ACC112 (cell line): ENCODE results near the gene XPC.

ENCODE experiments used
- H2AFZ ChIP-seq: fragments of 200-600 bp; sonication (generic); one replicate; pipeline ENCODE4 v1.6.0; 2017; ENCODE audit warnings: antibody characterized with exemption, low read length; ENCODE audit not compliant: unreplicated experiment
- H3K27ac ChIP-seq: fragments of 200-600 bp; sonication (generic); 2 replicates; pipeline ENCODE4 v1.5.1; 2014; ENCODE audit warnings: low read depth, mild to moderate bottlenecking, antibody characterized with exemption, low read length, moderate library complexity
- H3K27me3 ChIP-seq: fragments of 200-600 bp; sonication (generic); 2 replicates; pipeline ENCODE4 v1.6.1; 2014; ENCODE audit warnings: mild to moderate bottlenecking, antibody characterized with exemption, low read length, moderate library complexity, mixed read lengths; ENCODE audit not compliant: insufficient read depth
- H3K36me3 ChIP-seq: fragments of 200-600 bp; sonication (generic); 2 replicates; pipeline ENCODE4 v1.6.1; 2016; ENCODE audit warnings: mild to moderate bottlenecking, antibody characterized with exemption, low read length, moderate library complexity, mixed read lengths; ENCODE audit not compliant: insufficient read depth
- H3K4me1 ChIP-seq: fragments of 200-600 bp; sonication (generic); one replicate; pipeline ENCODE4 v1.6.1; 2016; ENCODE audit warnings: low read length, mixed read lengths; ENCODE audit not compliant: insufficient read depth, unreplicated experiment, control insufficient read depth
- H3K4me3 ChIP-seq: fragments of 200-600 bp; sonication (generic); 2 replicates; pipeline ENCODE4 v1.5.1; 2014; ENCODE audit warnings: mild to moderate bottlenecking, low read depth, low read length
- H3K79me2 ChIP-seq: fragments of 200-600 bp; sonication (generic); one replicate; pipeline ENCODE4 v1.6.0; 2016; ENCODE audit warnings: low read length; ENCODE audit not compliant: control insufficient read depth, unreplicated experiment, insufficient read depth

XPC gene

DNA sequence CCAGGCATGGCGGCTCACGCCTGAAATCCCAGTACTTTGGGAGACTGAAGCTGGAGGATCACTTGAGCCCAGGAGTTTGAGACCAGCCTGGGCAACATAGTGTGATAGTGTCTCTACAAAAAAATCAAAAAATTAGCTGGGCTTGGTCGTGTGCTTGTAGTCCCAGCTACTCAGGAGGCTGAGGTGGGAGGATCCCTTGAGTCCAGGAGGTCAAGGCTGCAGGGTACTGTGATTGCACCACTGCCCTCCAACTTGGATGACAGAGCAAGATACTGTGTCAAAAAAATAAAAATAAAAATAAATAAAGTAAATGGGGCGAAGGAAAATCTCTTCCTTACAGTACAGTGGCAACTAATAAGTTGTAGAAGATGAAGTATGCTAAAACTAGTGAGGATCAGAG lies 29.8 kb upstream of the XPC start:
- Histone ChIP-seq H3K4me1 (peaks cover 51% of the 10 kb centered on the region), H3K4me3 (no peak overlapping the region), H3K36me3 (no peaks in the 10 kb centered on the region), H2AFZ (no peak overlapping the region), H3K27ac (no peak overlapping the region), H3K27me3 (no peaks in the 10 kb centered on the region), H3K79me2 (no peaks in the 10 kb centered on the region)

DNA sequence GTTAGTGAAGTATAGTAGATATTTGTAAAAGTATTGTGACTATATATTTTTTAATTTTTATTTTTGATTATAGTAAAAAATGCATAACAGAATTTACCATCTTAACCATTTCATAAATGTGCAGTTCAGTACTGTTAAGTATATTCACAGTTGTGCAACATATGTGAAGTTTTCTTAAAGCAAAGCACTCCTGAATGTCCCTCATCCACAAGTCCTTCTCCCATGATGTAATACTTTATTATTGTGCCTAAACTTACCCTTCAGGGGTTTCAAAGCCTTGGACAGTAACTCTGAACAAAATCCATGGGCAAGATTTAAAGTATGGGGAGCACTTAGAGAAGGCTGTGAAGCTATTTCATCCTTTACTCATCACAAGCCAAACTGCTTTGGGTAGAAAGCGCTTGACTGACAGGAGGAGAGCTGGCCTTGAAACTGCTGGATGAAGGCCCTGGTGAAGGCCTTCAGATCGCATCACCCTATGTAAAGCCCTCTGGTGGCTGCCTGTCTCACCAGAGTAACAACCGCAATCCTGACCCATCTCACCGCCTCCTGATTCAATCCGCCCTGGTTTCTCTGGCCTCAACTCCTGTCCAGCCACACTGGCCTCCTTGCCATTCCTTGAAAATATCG lies 28.3 kb upstream of the XPC start:
- Histone ChIP-seq H3K79me2 (no peaks in the 10 kb centered on the region), H3K4me3 (no peak overlapping the region), H3K4me1 (peaks cover 60% of the 10 kb centered on the region), H3K36me3 (no peaks in the 10 kb centered on the region), H3K27me3 (no peaks in the 10 kb centered on the region), H2AFZ (no peak overlapping the region), H3K27ac (no peak overlapping the region)

DNA sequence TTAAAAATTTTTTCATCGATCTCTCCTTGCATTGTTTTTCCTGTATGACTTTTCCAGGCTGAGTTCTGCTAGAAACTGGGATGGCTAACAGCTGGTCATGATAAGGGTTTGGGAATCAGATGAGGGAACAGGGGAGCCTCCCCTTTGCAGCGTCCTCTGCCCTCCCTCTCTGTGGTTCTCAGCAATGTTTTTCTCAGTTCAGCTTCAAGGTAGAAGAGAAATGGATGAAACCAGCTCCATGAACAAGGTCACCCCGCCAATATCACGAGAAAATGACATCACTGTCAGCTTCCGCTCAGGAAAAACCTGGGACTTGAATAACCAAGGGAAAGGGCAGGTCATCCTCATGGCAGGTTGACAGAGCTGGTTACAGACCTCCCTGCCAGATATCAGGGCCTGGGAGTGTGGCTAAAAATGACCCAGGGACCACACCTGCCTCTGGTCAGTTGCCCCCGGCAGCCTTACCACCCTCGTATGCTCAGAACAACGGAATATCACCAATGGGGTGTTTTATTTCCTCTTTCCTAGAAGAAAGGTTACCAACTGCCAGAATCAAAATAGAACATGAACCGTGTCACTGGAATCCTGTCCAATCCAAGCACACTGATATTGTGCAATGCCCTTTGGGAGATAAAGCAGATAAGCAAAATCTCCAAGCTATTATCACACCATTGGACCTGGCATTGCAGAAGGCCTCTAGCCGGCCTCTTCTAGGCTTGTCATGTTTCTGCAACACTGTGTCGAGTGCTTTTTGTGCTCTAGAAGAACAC lies 26.3 kb upstream of the XPC start:
- H3K27me3 ChIP-seq, result no peaks in the 10 kb centered on the region

DNA sequence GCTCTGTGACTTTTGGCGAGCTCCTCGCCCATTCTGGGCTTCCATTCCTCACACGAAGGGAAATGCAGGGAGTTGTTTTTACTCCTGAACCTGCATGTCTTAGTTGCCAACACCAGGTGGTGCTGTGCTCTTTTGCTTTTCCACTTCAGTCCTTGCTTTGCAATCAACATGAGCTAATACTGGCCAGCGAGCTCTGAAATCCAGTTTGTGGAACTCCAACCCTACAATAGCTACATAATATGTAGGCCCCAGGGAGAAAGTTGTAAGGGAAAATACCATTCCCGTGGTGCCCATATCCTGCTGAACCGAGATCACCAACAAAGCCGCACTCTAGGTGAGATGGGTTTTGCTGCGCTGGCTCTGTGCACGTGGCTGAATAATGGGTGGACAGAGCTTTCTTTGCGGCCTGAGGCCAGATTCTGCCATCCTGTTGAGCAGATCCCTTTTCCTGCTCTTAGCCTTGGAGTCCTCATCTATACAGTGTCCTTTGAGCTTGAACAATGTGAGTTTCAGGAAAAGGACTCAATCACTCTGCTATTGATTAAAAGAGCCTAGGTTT lies 25.2 kb upstream of the XPC start:
- Histone ChIP-seq H3K27me3 (no peaks in the 10 kb centered on the region), H3K79me2 (no peaks in the 10 kb centered on the region), H3K4me1 (peaks cover 43% of the 10 kb centered on the region), H2AFZ (no peak overlapping the region), H3K4me3 (no peak overlapping the region), H3K36me3 (no peaks in the 10 kb centered on the region), H3K27ac (no peak overlapping the region)

More for the DNA sequence above, 26.3 kb upstream of the XPC start:
- Histone ChIP-seq H3K79me2 (no peaks in the 10 kb centered on the region), H3K4me3 (no peak overlapping the region), H3K4me1 (peaks cover 54% of the 10 kb centered on the region), H3K36me3 (no peaks in the 10 kb centered on the region), H3K27ac (peak overlapping the region; percentile 33), H2AFZ (peak overlapping the region; percentile 21)

DNA sequence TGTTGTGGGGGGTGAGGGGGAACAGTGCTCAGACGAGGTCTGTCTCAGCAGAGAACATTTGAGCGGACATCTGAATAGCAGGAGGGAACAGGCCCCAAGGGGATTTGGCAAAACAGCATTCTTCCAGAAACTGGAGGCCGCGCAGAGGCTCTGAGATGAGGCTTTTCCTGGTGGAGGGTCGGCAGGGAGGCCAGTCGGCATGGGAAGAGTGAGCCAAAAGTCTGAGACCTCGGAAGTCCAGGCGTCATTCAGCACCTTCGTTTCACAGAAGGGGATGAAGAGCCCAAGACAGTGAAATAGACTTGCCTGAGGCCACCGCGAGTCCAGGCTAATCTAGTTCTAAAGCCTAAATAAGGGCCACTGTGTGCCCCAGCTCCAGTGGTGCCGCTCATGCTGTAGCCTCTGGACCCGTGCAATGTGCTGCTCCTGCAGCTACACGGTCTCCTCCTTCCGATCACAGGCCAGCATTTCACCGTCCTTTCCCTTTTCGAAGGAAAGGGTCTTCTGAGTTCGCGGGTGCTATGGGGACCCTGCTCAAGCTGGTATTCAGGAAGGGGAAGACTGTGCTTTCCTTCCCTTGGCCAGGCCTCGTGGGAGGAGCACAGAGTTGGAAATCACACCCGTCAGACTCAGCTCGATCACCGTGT lies 24.6 kb upstream of the XPC start:
- H3K79me2 ChIP-seq, result no peaks in the 10 kb centered on the region
- 0 out of 2 replicates have a peak, but pooled peaks cover 5% of the 10 kb centered on the region for H3K36me3 ChIP-seq
- no peak overlapping the region for H3K4me3 ChIP-seq
- no peak overlapping the region for H2AFZ ChIP-seq
- peaks cover 41% of the 10 kb centered on the region for H3K4me1 ChIP-seq
- H3K27me3 ChIP-seq, result no peaks in the 10 kb centered on the region
- H3K27ac ChIP-seq, result no peak overlapping the region

DNA sequence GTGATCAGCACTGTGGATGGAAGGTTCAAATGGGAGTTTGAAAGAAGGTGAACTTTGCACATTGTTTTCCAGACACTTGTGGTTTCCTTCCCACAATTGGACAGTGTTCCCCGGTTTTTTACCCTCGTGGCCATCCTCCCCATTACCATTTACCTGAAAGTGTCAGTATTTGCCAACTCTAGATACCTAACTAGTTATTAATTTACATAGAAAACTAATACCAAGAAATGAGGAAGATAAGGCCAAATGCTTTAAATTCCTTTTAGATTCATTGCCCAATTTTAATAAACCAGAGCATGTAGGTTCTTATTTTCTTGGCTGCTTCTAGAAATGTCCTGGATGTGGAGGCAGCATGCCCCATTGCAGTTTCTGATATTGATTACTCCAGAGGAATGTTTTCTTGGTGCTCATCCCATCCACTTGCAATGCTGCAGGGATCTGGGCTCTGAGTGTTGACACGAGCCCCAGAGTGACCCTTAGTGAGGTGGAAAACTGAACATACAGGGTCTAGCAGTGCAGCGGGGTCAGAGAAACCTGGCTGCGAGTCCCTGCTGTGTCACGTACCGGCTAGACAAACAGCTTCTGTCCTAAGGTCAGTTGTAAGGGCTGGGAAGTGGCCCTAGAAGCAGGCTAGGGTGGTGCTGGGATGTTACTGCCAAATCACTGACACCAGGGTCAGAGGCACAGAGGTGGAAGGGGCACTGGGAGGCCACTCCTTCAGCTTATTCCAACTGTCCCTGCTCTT lies 23.7 kb upstream of the XPC start:
- Histone ChIP-seq H3K4me3 (no peak overlapping the region), H3K27me3 (no peaks in the 10 kb centered on the region), H3K36me3 (0 out of 2 replicates have a peak, but pooled peaks cover 8% of the 10 kb centered on the region), H3K27ac (no peak overlapping the region), H2AFZ (no peak overlapping the region), H3K4me1 (peaks cover 41% of the 10 kb centered on the region), H3K79me2 (no peaks in the 10 kb centered on the region)

DNA sequence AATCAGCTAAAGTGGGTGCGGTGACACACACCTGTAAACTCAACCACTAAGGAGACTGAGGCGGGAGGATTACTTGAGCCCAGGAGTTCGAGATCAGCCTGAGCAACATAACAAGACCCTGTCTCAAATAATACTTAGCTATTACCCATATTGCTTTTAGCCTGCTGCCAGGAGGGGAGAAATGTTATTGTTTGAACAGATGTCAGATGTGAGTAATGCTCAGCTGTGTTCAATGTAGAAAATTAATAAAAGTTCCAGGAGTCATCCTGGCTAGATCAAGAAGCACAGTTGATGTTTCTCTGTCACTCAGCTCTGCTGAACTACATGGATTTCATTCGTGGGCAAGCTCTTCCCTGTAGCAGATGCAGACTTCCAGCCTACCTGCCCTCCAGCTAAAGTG lies 22.4 kb upstream of the XPC start:
- Histone ChIP-seq H3K79me2 (peaks cover 2% of the 10 kb centered on the region), H3K27me3 (no peaks in the 10 kb centered on the region), H2AFZ (no peak overlapping the region), H3K36me3 (0 out of 2 replicates have a peak, but pooled peaks cover 8% of the 10 kb centered on the region), H3K4me1 (peaks cover 41% of the 10 kb centered on the region), H3K4me3 (no peak overlapping the region), H3K27ac (no peak overlapping the region)

DNA sequence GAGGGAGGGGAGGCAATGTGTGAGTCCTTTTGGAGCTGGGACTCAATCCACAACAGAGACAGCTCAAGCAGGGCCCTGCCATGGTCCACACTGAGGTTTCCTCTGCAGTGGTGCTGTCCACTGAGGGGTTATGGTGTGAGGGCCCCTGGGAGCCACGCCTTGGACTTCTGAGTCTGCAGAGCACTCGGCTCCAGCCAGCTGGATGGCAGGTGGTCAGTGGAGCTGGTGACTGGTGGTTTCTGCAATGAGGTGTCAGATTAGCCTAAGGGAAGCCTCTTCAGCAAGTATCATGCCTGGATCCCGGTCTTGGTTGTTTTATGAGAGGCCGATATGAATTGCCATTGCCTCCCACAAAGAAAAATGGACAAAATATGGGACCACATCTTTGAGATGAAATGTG lies 21.9 kb upstream of the XPC start:
- H3K4me3 ChIP-seq, result no peak overlapping the region
- H2AFZ ChIP-seq, result no peak overlapping the region
- H3K27me3 ChIP-seq, result no peaks in the 10 kb centered on the region
- peaks cover 41% of the 10 kb centered on the region for H3K4me1 ChIP-seq
- H3K27ac ChIP-seq, result no peak overlapping the region
- H3K36me3 ChIP-seq, result 0 out of 2 replicates have a peak, but pooled peaks cover 8% of the 10 kb centered on the region
- peaks cover 2% of the 10 kb centered on the region for H3K79me2 ChIP-seq

DNA sequence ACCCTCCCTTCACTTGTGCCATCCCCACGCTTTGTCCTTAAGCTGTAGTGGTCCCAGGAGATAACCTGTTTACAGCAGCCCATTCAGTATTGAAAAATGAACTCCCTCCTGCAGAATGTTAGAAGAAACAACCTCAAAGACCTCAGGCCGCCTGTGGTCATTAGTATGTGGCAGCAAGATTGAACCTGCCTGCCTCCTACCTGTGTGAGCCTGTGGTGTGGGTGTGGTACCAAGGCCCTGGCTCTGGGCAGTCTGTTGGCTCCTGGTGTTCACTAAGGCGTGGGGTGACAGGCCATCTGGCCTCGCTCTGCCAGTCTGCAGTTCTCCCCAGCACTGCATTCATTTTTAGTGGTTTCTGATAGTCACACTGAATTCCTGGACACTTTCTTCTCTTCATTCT lies 21.2 kb upstream of the XPC start:
- H3K27me3 ChIP-seq, result no peaks in the 10 kb centered on the region
- H3K4me1 ChIP-seq, result peaks cover 35% of the 10 kb centered on the region
- 0 out of 2 replicates have a peak, but pooled peaks cover 8% of the 10 kb centered on the region for H3K36me3 ChIP-seq
- H3K4me3 ChIP-seq, result no peak overlapping the region
- H3K27ac ChIP-seq, result no peak overlapping the region
- no peak overlapping the region for H2AFZ ChIP-seq
- peaks cover 5% of the 10 kb centered on the region for H3K79me2 ChIP-seq

DNA sequence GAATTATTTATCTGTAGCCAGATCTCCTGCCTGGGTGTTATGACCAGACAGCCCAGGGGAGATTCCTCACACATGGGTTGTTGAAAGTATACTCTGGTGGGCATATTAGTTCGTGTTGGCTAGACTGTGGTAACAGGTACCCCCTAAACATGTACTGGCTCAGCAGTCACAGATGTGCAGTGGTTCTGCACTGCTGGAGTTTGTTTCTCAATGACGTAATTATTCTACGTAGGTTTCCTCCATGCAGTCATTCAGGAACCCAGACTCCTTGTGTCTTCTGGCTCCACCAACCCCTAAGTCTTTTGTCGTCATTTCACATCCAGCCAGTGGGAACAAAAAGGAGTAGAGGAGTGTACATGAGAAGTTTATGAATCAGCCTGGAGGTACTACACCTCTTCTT lies 16.5 kb upstream of the XPC start:
- Histone ChIP-seq H3K4me3 (no peak overlapping the region), H3K27ac (no peak overlapping the region), H3K36me3 (0 out of 2 replicates have a peak, but pooled peaks cover 8% of the 10 kb centered on the region), H3K27me3 (no peaks in the 10 kb centered on the region), H2AFZ (no peak overlapping the region), H3K79me2 (peaks cover 17% of the 10 kb centered on the region), H3K4me1 (no peaks in the 10 kb centered on the region)
